ACHN (cell line): ENCODE data around the gene EWSR1.

Experiments used
- DNase-seq: peaks from one replicate; pipeline ENCODE4 v3.0.0-alpha.2; 2015
- in situ Hi-C: cut with HindIII; loops from 2 replicates; pipeline ENCODE4 v1.10.0; 2017; ENCODE audit warnings: low sequenced_read_pairs, low pct_ligation_motif_present, low pct_unique_long_range_greater_than_20kb

The EWSR1 gene

DNA sequence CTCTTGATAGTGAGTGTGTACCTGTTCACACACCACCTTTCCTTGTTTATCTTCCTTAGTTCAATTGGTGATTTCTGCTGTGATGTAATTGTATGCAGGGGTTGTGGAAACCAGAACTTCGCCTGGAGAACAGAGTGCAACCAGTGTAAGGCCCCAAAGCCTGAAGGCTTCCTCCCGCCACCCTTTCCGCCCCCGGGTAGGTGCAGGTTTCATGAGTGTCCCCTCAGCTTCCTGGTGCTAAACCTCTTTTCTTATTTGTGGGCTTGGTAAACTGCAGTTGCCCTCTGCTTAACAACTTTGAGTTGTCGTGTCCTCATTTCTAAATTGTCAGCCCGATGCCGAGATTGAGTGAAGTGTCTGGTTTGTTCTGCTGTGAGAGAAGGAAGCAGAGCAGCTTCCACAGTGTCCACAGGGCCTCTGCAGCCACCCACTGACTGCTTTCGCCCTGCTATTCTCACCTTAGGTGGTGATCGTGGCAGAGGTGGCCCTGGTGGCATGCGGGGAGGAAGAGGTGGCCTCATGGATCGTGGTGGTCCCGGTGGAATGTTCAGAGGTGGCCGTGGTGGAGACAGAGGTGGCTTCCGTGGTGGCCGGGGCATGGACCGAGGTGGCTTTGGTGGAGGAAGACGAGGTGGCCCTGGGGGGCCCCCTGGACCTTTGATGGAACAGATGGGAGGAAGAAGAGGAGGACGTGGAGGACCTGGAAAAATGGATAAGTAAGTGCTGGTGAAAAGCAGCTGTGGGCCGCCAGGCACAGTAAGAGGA lies 31.2 kb downstream of the EWSR1 start:
- DNase-seq = no peak
- in situ Hi-C loops = no loop called here

DNA sequence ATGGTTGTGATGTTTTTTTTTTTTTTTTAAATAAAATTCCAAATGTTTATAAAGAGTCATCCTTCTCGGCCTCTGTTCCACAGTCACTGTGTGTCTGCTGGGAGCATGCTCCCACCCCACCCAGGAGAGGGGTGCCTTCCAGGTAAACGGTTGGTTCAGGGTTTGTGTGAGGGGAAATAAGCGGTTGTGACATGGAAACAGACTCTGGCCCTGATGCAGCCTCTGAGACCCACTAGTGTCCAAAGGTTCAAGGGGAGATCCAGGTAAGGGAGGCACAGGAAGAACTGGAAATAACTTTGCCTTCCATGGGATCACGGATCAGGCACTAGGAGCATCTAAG lies 32.4 kb downstream of the EWSR1 start:
- in situ Hi-C loops = no loop called here
- DNase-seq = no peak

DNA sequence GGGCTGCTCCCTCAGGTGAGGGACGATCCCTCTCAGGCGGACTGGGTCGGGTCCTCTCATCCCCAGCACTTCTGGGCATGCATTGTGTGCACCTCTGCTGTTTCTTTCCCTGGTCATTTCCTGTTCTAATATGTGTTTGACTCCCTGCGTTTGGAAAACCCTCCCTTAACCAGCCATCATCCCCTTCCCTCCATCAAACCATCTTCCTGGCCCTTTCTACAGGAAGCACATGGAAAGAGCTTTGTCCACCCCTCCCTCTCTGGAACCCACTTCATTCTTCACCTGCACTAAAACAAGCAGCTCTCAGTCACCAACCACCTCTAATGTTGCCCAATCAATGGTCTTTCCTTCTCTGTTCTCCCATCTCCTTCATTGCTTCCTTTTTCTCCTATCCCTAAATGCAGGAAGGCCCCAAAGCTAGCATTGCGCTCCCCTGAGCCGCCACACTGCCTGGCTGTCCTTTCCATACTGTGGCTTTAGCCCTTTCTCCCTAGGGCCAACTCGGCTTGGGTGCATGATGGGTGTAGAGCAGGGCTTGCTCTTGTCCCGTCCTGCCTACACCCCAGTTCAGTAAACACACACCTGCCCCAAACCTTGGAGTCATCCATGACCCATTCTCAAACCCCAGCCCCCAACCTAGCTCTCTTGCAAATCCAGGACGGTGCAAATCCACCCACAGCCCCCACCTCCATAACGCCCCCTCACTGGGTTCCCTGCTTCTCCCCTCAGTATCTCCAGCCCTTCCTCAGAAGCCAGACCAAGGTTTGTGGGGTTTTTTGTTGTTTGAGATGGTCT lies 32.9 kb downstream of the EWSR1 start:
- DNase-seq = no peak
- in situ Hi-C loops = no loop called here

DNA sequence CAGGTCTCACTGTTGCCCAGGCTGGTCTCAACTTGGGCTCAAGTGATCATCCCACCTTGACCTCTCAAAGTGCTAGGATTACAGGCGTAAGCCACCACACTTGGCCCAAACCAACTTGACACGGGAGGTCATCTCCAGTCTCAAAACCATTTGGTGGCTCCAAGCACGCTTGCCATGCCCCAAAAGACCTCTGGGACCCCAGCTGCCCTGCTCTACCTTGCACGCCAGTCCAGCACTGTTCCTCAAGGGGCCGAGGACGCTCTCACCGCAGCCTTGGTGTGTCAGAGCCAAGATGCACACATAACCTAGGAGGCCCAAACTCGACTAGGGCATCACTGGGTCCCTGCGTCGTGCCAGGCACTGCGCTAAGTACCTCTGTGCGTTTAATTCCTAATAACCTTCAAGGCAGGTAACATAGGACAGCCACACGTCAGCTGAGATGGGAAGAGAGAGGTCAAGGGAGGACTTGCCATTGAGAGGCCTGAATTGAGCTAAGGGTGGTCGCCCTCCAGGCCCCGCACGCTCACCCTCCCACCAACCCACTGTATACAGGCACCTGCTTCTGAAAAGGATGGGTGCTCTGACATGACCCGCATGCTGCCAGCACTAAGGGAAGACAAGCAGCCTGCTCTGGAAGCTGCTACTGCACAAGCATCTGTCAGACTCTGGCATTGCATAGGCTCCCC lies 33.8 kb downstream of the EWSR1 start:
- in situ Hi-C loops = no loop called here
- DNase-seq = no peak

DNA sequence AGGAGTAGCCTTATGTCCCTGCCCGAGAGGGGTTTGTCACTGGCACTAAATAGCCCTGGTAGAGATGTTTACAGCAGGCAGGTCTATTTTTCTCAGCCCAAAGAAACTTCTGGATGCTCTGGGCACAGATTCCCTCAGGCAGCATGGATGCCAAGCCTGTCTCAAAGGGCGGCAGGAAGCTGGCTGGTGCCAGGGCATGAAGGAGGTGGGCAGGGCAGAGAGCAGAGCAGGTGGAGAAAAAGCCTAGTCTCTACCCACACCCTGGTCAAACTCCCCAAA lies 34.3 kb downstream of the EWSR1 start:
- in situ Hi-C loops = no loop called here
- DNase-seq = no peak

DNA sequence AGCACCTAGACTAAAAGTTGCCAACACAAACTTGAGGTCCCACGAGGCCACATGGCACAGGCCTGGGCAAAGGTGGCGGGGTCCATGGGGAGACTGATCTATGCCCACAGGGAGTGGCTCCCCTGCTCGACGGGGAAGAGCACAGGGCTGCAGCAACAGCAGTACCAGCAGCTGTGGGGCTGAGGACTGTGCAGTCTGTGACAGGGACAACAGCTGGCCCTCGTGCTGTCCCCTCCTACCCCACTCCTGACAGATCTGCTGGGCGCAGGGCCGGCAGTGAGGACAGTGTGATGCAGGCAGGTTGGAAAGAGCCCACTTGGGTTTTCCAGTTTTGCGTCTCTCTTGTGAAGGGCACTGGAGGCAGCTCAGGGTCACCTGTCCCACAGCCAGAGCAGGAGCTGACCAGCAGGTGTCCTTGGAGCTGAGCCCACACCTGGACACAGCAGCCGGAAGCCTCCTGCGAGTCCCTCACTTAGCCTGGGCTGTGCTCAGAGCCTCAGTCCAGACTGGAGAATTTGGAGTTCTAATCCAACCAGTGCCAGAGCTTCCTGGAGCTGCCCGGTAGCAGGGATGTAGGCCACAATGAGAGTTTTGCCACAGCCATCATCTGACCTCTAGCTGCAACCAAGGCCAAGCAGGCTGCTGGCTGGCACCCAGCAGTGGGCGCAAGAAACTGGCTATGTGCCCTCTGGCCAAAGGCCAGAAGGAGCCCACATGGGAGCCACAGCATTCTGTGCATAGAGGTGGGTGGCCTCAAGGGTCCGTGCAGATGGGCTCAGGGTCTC lies 34.8 kb downstream of the EWSR1 start:
- in situ Hi-C loops = no loop called here
- DNase-seq = no peak

DNA sequence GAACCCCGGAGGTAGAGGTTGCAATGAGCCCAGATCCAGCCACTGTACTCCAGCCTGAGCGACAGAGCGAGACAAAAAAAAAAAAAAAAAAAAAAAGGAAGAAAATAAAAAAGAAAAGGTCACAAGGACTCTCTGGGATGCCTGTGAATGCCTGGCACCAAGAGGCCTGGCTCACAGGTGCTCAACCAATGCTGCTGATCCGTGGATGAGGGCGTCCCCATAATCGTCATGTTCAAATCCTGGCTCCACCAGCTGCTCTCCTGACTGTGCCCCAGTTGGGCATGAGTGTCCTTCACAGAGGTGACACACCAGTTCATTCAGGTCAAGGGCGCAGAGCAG lies 37.7 kb downstream of the EWSR1 start:
- in situ Hi-C loops = no loop called here
- DNase-seq = no peak

DNA sequence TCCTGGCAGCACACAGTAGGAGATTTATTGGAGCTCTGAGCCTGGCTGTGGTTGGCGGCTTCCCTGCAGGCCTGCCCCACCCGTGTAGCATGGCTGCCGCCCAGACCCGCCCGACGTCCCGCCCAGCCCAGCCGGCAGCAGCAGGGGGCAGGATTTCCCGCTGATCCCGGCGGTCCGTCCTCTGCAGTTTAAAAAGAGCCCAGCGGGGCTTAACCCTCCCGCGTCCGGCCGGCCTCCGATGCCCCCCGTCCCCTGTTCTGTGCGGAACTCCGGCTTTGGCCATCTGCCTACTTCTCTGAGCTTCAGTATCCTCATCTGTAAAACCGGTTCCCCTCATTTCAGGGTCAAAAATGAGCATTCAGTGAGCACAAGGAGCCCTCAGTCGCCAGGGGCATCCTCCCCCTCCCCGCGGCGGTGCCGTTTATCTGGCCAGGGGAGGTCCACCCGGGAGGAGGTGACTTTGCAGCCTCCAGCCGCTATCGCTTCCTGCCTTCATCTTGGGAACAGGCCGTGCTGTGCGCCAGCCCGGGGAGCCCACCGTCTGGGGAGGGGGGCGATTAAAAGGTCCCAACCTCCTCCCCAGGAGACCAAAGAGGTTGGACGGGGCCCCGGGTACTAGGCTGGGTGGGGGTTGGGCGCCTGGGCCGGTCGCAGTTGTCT lies 38.2 kb downstream of the EWSR1 start, which contains the start of gene GAS2L1:
Gene GAS2L1, plus strand, starts transcription at position 476 of the 660 bp plus-strand sequence. CDS start 1,456 bp downstream, outside the sequence.
- peak; percentile 79 for DNase-seq
- in situ Hi-C loops = no loop called here

DNA sequence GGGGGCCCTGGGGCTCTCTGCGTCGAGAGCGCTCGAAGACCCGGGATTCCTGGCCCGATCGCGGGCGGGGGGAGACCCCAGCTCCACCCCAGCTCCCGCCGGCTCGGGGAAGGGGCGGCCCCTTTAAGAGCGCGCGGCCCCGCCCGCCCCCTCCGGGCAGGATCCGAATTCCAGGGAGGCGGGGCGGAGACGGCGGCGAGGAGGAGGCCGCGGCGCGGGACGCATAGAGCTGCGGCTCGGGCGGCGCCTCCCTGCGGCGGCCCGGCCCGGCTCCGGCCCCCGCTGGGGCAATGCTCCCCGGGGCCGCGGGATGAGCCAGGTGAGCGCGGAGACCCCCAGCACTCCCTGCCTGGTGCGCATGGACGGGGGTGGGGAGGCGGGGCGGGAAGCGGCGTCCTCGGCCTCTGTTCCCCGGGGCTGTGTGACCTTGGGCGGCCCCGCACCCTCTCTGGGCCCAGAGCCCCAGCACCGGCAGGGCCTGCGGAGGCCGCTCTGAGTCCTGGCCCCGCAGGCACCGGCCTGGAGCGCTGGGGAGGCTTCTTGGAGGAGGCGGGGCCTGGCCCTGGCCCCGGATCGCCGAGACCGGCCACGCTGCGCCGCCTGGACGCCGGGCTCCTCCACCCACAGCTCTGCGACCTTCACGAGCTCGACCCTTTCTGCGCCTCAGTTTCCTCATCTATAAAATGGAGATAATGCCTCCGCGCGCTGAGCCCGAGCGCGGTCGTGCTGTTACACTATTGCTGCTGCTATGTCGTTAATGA lies 38.9 kb downstream of the EWSR1 start:
- in situ Hi-C loops = no loop called here
- DNase-seq = peak; percentile 75

DNA sequence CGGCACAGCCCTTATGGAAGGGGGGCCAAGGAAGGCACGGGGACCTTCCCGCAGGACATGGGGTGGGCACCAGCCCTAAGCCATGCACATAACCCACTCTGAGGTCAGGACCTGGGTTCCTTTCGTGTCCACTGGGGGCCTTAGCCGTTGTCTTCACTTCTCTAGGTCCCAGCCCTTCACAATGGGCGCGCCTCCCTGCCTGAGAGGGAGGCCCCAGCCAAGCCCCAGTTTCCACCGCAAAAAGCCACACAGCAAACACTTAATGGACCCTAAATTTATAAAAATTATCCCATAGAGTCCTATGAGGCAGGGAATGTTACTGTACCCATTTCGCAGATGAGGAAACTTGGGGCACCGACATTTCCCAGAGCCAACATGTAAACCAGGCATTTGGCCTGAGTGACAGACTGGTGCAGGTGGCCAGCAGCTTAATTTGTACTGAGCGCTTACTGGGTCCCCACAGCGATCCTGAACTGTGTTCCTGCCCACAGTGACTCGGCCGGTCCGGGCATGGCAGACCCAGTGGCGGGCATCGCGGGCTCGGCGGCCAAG lies 39.6 kb downstream of the EWSR1 start:
- DNase-seq = no peak
- in situ Hi-C loops = no loop called here

DNA sequence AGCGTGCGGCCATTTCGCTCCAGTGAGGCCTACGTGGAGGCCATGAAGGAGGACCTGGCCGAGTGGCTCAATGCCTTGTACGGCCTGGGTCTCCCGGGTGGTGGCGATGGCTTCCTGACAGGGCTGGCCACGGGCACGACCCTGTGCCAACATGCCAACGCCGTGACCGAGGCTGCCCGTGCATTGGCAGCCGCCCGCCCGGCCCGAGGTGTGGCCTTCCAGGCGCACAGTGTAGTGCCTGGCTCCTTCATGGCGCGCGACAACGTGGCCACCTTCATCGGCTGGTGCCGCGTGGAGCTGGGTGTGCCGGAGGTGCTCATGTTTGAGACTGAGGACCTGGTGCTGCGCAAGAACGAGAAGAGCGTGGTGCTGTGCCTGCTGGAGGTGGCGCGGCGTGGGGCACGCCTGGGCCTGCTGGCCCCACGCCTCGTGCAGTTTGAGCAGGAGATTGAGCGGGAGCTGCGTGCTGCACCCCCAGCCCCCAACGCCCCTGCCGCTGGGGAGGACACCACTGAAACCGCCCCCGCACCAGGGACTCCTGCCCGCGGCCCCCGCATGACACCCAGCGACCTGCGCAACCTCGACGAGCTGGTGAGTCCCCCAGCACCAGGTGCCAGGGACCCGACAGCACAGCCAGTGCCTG lies 40.2 kb downstream of the EWSR1 start:
- in situ Hi-C loops = no loop called here
- no peak for DNase-seq

DNA sequence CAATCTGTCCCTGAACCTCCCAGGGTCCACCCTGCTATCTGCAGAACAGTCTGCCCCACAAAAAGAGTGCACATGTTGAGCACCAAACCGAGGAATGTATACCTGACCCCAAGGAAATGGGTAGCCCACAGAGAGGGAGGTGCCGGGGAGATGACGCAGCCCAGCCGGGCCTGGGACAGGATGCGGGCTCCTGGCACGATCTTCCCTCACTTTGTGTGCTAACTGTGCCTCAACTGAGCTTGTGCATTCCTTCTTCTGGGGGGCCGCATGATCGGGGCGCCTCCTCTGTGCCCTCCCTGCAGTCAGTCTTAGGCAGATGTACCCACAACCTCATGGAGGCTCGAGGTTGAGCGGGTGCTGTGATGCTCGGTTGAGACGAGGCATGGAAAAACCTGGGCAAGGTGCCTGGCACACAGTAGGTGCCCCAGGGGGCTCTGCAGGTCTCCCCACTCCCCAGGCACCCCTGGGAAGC lies 40.8 kb downstream of the EWSR1 start:
- in situ Hi-C loops = no loop called here

DNA sequence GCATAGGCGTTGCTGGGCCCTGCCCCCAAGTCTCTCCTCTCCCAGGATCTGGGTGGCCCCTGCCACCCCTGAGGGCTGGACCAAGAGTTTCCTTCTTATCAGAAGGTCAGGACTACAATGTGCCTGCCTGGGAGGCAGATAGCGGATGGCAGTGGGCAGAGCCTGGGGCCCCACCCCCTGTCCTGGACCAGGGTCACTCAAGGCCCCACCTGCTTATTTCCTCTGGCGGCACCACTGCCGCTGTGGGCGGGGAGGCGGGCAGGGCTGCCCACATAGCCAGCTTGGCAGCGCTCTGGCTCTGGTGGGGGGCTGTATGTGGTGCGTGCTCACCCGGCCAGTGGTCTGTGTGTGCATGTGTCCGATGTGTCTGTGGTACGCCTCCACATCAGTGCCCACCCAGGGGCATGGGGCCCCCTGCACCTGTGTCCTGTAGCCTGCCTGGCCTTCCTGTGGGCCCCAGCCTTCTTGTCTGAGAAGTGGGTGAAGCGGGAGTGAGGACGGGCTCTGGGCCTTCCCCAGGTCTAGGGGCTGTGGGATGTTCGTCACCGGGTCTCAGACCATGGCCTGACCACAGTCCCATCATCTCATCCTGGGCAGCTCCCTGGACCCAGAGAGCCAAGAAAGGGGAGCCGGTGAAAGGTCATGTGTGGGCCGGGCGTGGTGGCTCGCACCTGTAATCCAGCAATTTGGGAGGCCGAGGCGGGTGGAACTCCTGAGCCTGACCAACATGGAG lies 41.4 kb downstream of the EWSR1 start:
- no peak for DNase-seq
- in situ Hi-C loops = no loop called here

More for the DNA sequence above, 40.8 kb downstream of the EWSR1 start:
- no peak for DNase-seq

DNA sequence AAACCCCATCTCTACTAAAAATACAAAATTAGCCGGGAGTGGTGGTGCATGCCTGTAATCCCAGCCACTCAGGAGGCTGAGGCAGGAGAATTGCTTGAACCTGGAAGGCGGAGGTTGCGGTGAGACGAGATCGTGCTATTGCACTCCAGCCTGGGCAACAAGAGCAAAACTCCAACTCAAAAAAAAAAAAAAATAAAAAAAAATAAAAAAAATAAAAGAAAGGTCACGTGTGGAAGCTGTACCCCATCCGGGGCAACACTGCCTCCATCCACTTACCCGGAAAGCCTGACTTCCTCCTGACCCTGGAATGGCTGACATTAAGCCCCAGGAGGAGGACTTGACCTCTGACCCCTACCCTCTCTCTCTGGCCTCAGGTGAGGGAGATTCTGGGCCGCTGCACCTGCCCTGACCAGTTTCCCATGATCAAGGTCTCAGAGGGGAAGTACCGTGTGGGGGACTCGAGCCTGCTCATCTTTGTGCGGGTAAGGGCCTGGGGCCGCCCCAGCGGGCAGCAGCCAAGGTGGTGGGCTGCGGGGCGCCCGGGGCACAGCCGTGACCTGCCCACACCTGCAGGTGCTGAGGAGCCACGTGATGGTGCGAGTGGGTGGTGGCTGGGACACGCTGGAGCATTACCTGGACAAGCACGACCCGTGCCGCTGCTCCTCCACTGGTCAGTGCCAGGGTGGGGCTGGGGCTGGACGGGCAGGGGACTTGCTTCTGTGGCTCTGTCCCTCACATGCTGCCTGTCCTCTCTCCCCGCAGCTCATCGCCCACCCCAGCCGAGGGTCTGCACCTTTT lies 42.2 kb downstream of the EWSR1 start:
- in situ Hi-C loops = no loop called here
- DNase-seq = no peak

DNA sequence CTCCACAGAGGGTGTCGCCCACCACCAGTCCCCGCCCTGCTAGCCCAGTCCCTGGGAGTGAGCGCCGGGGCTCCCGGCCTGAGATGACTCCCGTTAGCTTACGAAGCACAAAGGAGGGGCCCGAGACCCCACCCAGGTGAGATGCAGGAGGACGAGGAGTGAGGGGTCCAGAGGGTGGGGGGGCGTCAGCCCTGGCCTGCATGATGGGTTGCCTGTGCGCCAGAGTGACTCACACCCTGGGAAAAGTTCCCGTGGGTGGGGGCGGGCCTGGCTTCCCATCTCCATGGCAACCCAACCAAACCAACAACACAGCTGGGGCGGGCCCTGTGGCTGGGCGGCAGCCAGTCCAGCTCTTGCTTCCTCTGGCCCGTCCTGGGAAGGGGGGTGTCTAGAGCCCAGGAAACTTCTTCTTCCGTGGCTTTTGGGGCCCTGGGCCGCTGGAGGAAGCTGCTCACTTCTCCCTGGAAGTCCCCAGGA lies 42.8 kb downstream of the EWSR1 start:
- peak; percentile 91 for DNase-seq
- in situ Hi-C loops = no loop called here
